IgD-negative memory B cell (primary cell): ENCODE measurements around the gene FBXO17. TPM values are rescaled to one million over a fixed set of nuclear protein-coding genes. Genes with fewer than 3 reads are reported as not detected.
"Not testable (repeated sequence)": the region's sequence is repeated elsewhere in the genome, so short reads cannot be mapped to it uniquely, and the experiment has no call there.

Experiments used
- H3K27ac Mint-ChIP-seq, 3 donors: one replicate each; pipeline ENCODE4 v1.8.0; 2020 to 2022; ENCODE audit warnings: mild to moderate bottlenecking in 3 of 3, mixed read lengths in 3 of 3, moderate library complexity in 1 of 3
- H3K27me3 Mint-ChIP-seq: one replicate; pipeline ENCODE4 v1.8.0; 2021; ENCODE audit warnings: mixed read lengths
- H3K36me3 Mint-ChIP-seq: one replicate; pipeline ENCODE4 v1.8.0; 2020; ENCODE audit warnings: mild to moderate bottlenecking, mixed read lengths
- H3K4me1 Mint-ChIP-seq, 3 donors: one replicate each; pipeline ENCODE4 v1.8.0; 2020 to 2022; ENCODE audit warnings: mixed read lengths in 3 of 3, mild to moderate bottlenecking in 1 of 3
- H3K4me3 Mint-ChIP-seq, 4 donors: one replicate each; pipeline ENCODE4 v1.8.0; 2020 to 2022; ENCODE audit warnings: mild to moderate bottlenecking in 4 of 4, mixed read lengths in 4 of 4, moderate library complexity in 3 of 4
- H3K9me3 Mint-ChIP-seq, 3 donors: one replicate each; pipeline ENCODE4 v1.8.0; 2020 to 2021; ENCODE audit warnings: mixed read lengths in 3 of 3, mild to moderate bottlenecking in 1 of 3
- polyA plus RNA-seq: library from polyadenylated mRNA; unstranded; fragments of 300-500 nt; fragmentation: Illumina TruSeq; gene quantifications from one replicate; pipeline ENCODE4 v1.2.3, GENCODE V29; 2021

The FBXO17 gene
- polyA plus RNA-seq, 1 donor from 2014 or later: not detected

DNA sequence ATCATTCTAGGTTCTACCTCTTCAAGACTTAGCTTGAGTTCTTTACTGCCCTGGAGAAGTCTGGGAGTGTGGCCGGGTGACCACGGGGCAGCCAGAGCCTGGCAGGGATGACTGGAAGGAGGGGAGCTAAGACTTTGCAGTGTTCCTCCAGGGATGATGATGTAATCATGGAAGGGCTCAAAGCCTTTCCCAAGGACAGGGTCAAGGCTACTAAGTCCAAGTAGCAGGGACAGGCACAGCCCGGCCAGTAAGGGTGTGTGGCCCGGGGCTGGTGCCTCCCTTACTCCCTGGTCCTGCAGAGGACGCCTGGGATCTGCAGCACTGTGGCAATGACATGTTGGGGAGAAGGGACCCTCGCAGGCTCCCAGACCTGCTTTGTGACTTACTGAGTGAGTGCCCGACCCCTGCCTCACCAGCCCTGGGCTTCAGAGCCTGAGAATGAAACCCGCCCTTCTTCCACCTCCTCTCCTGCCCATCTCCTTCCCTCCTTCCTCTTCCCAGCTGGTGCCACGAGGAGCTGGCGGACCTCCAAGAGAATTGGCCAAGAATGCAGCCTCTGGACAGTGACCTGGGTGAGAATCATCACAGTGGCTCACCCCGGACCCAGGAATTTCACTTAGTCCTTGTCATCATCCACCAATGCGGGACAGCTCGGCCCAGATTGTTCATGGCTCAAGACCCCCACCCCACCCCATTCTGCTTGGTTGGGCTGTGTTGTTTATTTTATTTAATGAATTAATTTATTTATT, 15.6 kb upstream of the FBXO17 start:
- no peak overlapping the region for H3K27ac Mint-ChIP-seq
- H3K4me3 Mint-ChIP-seq: no peak overlapping the region
- H3K36me3 Mint-ChIP-seq: peaks cover 3% of the 10 kb centered on the region
- peaks cover 20% of the 10 kb centered on the region for H3K27me3 Mint-ChIP-seq
- H3K9me3 Mint-ChIP-seq: peaks cover 0 to 9% (median 0%) of the 10 kb centered on the region in 3 donors
- H3K4me1 Mint-ChIP-seq: no peaks in the 10 kb centered on the region

DNA sequence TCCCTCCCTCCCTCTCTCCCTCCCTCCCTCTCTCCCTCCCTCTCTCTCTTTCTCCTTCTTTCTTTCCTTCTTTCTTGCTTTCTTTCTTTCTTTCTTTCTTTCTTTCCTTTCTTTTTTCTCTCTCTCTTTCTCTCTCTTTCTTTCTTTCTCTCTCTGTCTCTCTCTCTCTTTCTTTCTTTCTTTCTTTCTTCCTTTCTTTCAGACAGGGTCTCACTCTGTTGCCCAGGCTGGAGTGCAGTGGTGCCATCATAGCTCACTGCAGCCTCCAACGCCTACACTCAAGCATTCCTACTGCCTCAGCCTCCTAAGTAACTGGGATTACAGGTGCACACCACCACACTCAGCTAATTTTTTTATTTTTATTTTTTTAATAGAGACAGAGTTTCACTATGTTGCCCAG, 14.1 kb upstream of the FBXO17 start:
- not testable (repeated sequence) for H3K27ac Mint-ChIP-seq, H3K4me1 Mint-ChIP-seq, H3K4me3 Mint-ChIP-seq, H3K9me3 Mint-ChIP-seq, H3K36me3 Mint-ChIP-seq
- H3K27me3 Mint-ChIP-seq: peaks cover 20% of the 10 kb centered on the region

DNA sequence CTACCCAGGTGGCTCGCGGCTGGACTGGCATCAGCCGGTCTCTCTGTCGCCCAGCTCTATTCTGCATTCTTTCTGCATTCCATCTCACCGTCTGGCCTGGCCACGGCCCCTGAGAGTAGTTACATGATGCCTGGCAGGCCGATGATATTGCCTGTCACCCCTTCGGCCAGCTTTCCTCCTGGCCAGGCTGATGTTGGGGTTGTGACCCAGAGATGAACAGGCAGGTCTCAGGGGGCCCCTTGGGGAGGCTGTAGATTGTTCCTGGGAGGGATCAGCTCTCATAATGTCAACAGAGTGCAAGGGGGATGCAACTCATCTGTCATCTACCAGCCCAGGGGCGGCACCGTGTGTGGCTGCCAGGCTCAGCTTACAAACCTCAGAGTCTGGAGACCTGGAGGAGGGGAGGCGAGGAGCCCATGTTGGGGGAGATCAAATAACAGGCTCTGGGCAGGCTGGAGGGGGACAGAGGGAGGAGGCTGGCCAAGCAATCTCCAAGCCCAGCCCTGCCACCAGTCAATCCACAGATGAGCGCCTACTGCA, 13.6 kb upstream of the FBXO17 start:
- no peaks in the 10 kb centered on the region for H3K4me1 Mint-ChIP-seq
- H3K27ac Mint-ChIP-seq: no peak overlapping the region
- peaks cover 20% of the 10 kb centered on the region for H3K27me3 Mint-ChIP-seq

GRCh38 chr19:38988627-38989026, 13.1 kb upstream of the FBXO17 start:
- H3K9me3 Mint-ChIP-seq, H3K4me1 Mint-ChIP-seq, H3K4me3 Mint-ChIP-seq, H3K36me3 Mint-ChIP-seq, H3K27ac Mint-ChIP-seq: not testable (repeated sequence)
- peaks cover 20% of the 10 kb centered on the region for H3K27me3 Mint-ChIP-seq

More for the DNA sequence above, 13.6 kb upstream of the FBXO17 start:
- Mint-ChIP-seq H3K36me3 (peaks cover 3% of the 10 kb centered on the region), H3K9me3 (peaks cover 0 to 7% (median 0%) of the 10 kb centered on the region in 3 donors), H3K4me3 (no peak overlapping the region)

- not testable (repeated sequence) for H3K36me3 Mint-ChIP-seq, H3K4me3 Mint-ChIP-seq, H3K9me3 Mint-ChIP-seq, H3K27ac Mint-ChIP-seq, H3K4me1 Mint-ChIP-seq
- H3K27me3 Mint-ChIP-seq: peaks cover 16% of the 10 kb centered on the region
These were observed 12.2 kb upstream of the FBXO17 start for GRCh38 chr19:38987745-38988144.

DNA sequence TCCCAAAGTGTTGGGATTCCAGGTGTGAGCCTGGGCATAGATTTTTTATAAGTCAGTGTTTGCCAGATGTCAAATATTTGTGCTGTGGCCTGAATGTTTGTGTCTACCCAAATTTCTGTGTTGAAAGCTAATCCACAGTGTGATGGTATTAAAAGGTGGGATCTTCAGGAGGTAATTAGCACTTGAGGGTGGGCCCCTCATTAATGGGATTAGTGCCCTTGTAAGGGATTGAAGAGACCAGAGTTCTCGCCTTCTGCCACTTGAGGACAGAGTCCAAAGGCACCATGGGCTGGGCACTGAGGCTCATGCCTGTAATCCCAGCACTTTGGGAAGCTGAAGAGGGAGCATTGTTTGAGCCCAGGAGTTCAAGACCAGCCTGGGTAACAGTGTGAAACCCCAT, 9.7 kb upstream of the FBXO17 start:
- Mint-ChIP-seq H3K4me3 (no peak overlapping the region), H3K27ac (no peak overlapping the region), H3K36me3 (peaks cover 4% of the 10 kb centered on the region), H3K9me3 (peaks cover 0 to 7% (median 3%) of the 10 kb centered on the region in 3 donors), H3K4me1 (peaks cover 0 to 1% (median 0%) of the 10 kb centered on the region in 3 donors), H3K27me3 (peaks cover 8% of the 10 kb centered on the region)

GRCh38 chr19:38980583-38981374, 5.2 kb upstream of the FBXO17 start:
- H3K27me3 Mint-ChIP-seq: peaks cover 19% of the 10 kb centered on the region
- no peak overlapping the region for H3K27ac Mint-ChIP-seq
- H3K36me3 Mint-ChIP-seq: peaks cover 5% of the 10 kb centered on the region
- H3K4me1 Mint-ChIP-seq: peaks cover 0 to 8% (median 1%) of the 10 kb centered on the region in 3 donors
- H3K9me3 Mint-ChIP-seq: peaks cover 0 to 7% (median 3%) of the 10 kb centered on the region in 3 donors
- peak overlapping the region in 2 of 4 donors; percentile 55 to 82 for H3K4me3 Mint-ChIP-seq

DNA sequence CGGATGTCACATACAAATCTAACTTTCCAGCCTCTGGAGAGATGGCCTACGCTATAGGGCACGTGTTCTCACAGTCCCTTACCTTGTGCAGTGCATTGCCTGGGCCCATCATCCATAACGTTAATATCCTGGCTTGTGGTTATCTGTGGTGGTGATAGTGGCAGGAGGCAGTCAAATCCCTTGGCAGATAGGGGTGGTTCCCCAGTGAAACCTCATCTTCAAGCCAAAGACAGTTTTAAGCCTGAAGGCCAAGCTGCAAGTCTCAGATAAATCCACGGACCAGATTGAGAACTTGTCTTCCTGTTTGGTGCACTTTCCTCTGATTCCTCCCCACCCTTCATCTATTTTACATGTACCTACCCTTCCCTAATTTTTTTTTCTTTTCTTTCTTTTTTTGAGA, 4.3 kb upstream of the FBXO17 start:
- no peak overlapping the region for H3K27ac Mint-ChIP-seq
- no peak overlapping the region for H3K4me3 Mint-ChIP-seq
- peaks cover 23% of the 10 kb centered on the region for H3K27me3 Mint-ChIP-seq
- peaks cover 7% of the 10 kb centered on the region for H3K36me3 Mint-ChIP-seq
- peaks cover 3 to 11% (median 4%) of the 10 kb centered on the region in 3 donors for H3K4me1 Mint-ChIP-seq
- H3K9me3 Mint-ChIP-seq: peaks cover 0 to 7% (median 3%) of the 10 kb centered on the region in 3 donors

DNA sequence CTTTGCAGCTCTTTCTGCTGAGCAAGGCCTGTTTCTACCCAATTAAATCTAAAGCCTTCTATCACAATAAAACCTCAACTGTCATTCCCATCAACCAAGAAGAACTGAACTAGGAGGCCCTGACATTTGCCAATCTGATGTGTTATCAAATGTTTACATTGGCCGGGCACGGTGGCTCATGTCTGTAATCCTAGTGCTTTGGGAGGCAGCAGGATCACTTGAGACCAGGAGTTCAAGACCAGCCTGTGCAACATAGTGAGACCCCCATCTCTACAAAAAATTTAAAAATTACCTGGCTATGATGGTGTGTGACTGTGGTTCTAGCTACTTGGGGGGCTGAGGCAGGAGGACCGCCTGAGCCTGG, 2.8 kb upstream of the FBXO17 start:
- H3K27ac Mint-ChIP-seq: no peak overlapping the region

DNA sequence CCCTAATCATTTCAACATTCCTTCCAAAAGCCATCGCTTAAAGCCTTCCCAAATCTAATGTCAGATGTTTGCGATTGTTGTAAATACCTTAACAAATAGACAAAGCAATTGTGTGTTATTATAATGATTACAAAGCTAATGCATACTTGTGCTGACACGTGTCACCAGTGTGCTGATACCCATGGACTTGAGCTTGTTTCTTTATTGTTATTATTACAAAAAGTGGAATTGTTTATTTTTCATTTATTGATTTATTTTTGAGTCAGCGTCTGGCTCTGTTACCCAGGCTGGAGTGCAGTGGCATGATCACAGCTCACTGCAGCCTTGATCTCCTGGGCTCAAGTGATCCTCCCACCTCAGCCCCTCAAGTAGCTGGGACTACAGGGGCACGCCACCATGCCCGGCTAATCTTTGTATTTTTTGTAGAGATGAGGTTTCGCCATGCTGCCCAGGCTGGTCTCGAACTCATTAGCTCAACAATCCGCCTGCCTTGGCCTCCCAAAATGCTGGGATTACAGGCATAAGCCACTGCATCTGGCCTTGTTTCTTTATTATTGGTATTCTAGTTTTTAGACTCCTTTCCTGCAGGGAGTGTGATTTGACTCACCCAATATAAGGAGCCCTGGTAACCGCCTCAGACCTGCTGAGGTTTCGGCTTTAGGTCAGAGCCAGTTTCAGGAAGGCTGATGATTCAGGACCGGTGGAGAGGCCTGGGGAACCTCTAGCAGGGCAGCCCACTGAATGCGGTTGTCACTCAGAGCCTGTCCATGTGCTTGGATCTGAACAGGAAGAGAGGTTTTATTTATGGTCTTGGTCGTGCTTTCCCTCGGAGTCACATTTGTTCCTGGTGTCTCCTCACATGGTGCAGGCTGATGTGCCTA, 2.1 kb upstream of the FBXO17 start:
- no peak overlapping the region for H3K27ac Mint-ChIP-seq
- H3K4me3 Mint-ChIP-seq: no peak overlapping the region
- peaks cover 0 to 6% (median 3%) of the 10 kb centered on the region in 3 donors for H3K9me3 Mint-ChIP-seq
- peaks cover 7 to 12% (median 8%) of the 10 kb centered on the region in 3 donors for H3K4me1 Mint-ChIP-seq
- peaks cover 27% of the 10 kb centered on the region for H3K27me3 Mint-ChIP-seq
- peaks cover 7% of the 10 kb centered on the region for H3K36me3 Mint-ChIP-seq

More for the DNA sequence above, 2.8 kb upstream of the FBXO17 start:
- Mint-ChIP-seq H3K36me3 (peaks cover 7% of the 10 kb centered on the region), H3K9me3 (peaks cover 0 to 6% (median 3%) of the 10 kb centered on the region in 3 donors), H3K4me3 (no peak overlapping the region), H3K27me3 (peaks cover 27% of the 10 kb centered on the region), H3K4me1 (peaks cover 7 to 12% (median 8%) of the 10 kb centered on the region in 3 donors)

GRCh38 chr19:38975861-38976271, 324 bp upstream of the FBXO17 start:
- Mint-ChIP-seq H3K36me3 (peaks cover 7% of the 10 kb centered on the region), H3K4me1 (peaks cover 7 to 12% (median 8%) of the 10 kb centered on the region in 3 donors), H3K4me3 (peak overlapping the region in 3 of 4 donors; percentile 63 to 87 (median 75)), H3K9me3 (peaks cover 0 to 6% (median 3%) of the 10 kb centered on the region in 3 donors), H3K27ac (no peak overlapping the region), H3K27me3 (peaks cover 27% of the 10 kb centered on the region)

- Mint-ChIP-seq H3K4me1 (peaks cover 6 to 12% (median 8%) of the 10 kb centered on the region in 3 donors), H3K36me3 (peaks cover 3% of the 10 kb centered on the region), H3K9me3 (peaks cover 0 to 2% (median 0%) of the 10 kb centered on the region in 3 donors), H3K27ac (peak overlapping the region in 1 of 3 donors; percentile 23), H3K27me3 (peaks cover 23% of the 10 kb centered on the region), H3K4me3 (peak overlapping the region in 1 of 4 donors; percentile 90)
These were observed 823 bp downstream of the FBXO17 start for GRCh38 chr19:38974624-38975213.

DNA sequence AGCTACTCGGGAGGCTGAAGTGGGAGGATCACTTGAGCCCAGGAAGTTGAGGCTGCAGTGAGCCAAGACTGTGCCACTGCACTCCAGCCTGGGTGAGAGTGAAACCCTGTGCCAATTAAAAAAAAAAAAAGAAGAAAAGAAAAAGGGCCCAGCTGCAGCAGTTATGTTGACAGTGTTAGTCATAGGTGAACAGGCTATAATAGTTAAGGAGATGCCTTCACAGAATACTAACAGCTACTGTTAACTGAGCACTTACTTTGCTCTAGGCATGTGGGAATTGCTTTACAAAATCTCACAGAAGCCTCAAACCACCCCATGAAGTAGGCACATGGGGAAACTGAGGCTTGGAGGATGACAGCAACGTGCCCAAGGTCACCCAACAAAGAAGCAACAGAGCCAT, 3.9 kb downstream of the FBXO17 start:
- Mint-ChIP-seq H3K27me3 (peaks cover 19% of the 10 kb centered on the region), H3K27ac (no peak overlapping the region), H3K36me3 (peaks cover 3% of the 10 kb centered on the region), H3K4me3 (no peak overlapping the region), H3K4me1 (peaks cover 6 to 10% (median 8%) of the 10 kb centered on the region in 3 donors), H3K9me3 (no peaks in the 10 kb centered on the region)
